Activated CD8-positive, alpha-beta memory T cell treated with anti-CD3 and anti-CD28 coated beads for 36 hours (primary cell): ENCODE results near the gene MXD3. TPM values are rescaled to one million over a fixed set of nuclear protein-coding genes. Genes with fewer than 3 reads are reported as not detected.
"Not testable (repeated sequence)": the region's sequence is repeated elsewhere in the genome, so short reads cannot be mapped to it uniquely, and the experiment has no call there.

Source experiments
- CTCF ChIA-PET: fragments of 350-600 bp; sonication (Branson Sonifier 250); formaldehyde crosslinking; loops from one replicate; lab custom pipeline; 2021; ENCODE audit warnings: antibody characterized with exemption; lab: Charles Lee
- POLR2A ChIA-PET: fragments of 350-600 bp; sonication (Branson Sonifier 250); formaldehyde crosslinking; loops from one replicate; lab custom pipeline; 2021; ENCODE audit warnings: antibody characterized with exemption; lab: Charles Lee
- total RNA-seq, 2 experiments: library from RNA; stranded (reverse); gene quantifications; one replicate each; pipeline ENCODE4 v1.2.3, GENCODE V29; 2021

MXD3 gene
- total RNA-seq, 2 experiments from 2014 or later, result 11.0 to 11.8 TPM

DNA sequence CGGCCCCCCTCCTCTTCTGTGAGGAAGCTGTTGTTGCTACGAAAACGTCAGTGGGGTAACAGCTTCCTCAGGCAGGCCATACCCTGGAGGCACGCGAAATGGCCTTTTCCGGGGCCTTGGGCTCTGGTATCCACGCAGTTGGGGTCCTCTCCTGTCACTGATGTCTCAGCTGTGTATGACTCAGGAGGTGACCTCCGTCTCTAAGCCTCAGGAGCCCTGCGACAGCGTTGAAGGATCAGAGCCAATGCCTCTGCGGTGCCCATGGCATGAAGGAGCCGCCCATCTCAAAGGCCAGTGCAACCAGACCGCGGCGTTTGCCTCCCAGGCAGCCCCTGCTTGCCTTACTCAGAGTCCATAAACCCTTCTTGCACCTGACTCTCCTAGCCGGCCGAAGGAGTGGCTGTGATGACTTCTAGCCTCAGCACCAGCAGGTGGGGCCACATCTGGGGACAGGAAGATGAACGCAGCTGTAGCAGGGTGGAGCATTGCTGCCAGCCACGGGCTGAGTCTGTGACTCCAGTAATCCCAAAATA, 1.0 kb upstream of the MXD3 start:
- ChIA-PET POLR2A (interaction anchor here (0.7 to 1.5 kb wide), 3 partner anchors 14 to 185 kb away, joined by 3 to 10 read pairs (median 4); partner anchors contain the start of gene PDLIM7), CTCF (interaction anchor here (0.7 to 5.3 kb wide), 8 partner anchors 9 to 160 kb away, joined by 3 to 21 read pairs (median 4); partner anchors contain the start of genes PRELID1 and RAB24)

GRCh38 chr5:177311392-177311722, 341 bp downstream of the MXD3 start:
- ChIA-PET POLR2A (interaction anchor here (0.6 to 1.5 kb wide), 2 partner anchors 161 to 186 kb away, joined by 3 to 4 read pairs; partner anchors contain the start of gene PDLIM7), CTCF (interaction anchor here (3.7 to 5.3 kb wide), 2 partner anchors 79 to 92 kb away, joined by 20 to 21 read pairs; no protein-coding TSS in a partner anchor)

DNA sequence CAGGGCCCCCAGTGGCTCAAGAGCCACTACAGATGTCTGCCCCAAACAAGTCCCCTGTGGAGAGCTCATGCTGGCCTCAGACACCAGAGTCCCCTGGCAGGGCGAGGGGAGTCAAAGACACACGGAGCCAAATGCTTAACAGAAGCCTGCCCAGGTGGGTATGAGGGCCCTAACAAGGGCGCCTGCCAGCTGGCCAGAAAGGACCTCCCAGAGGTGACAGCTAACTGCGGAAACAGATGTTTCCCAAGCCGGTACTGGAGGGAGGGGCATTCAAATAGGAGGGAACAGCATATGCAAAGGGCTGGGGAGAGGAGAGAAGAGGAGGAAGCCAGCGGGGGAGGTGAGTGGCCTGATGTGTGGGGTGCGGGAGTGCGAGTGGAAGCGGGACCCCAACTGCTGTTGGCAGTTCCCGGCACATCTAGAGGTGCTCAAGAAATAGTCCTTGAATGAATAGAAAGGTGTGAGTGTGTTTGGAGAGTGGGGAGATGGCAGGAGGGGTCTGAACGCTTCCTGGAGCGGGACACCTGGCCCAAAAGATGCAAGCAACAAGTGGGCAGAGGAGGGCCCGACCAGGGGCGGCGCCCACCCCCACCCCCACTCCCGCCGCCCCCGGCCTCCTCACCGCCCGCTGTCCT, 824 bp downstream of the MXD3 start:
- POLR2A ChIA-PET, result interaction anchor here (0.6 to 1.5 kb wide), 2 partner anchors 162 to 187 kb away, joined by 3 to 4 read pairs; partner anchors contain the start of gene PDLIM7

GRCh38 chr5:177310332-177310731, 1.4 kb downstream of the MXD3 start:
- ChIA-PET POLR2A (no interaction called here), CTCF (interaction anchor here (0.6 to 3.7 kb wide), 31 partner anchors 8 to 200 kb away, joined by 3 to 27 read pairs (median 4); partner anchors contain the start of genes LMAN2, PDLIM7 and PRR7)

More for the DNA sequence above, 824 bp downstream of the MXD3 start:
- CTCF ChIA-PET, result interaction anchor here (0.6 to 3.7 kb wide), 13 partner anchors 18 to 197 kb away, joined by 3 to 27 read pairs (median 6); no protein-coding TSS in a partner anchor

DNA sequence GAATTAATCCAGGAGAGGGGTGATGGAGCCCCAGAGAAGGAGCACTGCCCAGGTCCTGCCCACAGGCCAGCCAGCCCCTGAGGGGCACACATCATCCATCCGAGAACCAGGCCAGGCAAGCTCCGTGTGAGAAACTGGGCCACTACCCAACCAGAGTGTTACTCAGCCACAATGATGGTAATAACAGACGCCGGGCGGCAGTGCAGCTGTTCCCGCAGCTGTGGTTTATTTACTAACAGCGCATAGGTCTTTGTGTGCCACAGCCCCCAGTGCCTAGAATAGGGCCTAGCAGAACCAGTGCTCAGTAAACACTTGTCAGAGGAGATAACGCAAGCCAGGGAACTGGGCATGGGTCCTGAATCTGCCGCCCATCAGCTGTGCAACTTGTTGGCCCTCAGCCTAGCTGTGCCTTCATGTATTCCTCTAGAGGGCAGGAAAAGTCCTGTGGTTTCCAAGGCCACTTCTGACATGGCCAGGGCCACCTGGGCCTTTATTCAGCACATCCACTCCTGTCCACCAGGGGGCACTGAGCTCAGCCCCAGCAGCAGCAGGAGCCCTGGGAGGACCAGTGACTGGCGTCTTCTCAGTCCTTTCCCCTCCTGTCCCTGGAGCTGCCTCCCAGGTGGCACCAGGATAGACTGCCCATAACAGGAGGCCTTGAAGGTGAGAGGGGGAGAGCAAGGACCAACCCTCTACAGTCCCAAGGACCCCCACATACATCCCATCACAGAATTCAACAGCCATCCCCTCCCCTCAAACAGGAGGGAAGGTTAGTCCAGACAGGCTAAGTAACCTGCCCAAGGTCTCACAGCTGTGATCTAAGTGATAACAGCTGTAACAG, 2.1 kb downstream of the MXD3 start:
- ChIA-PET POLR2A (no interaction called here), CTCF (interaction anchor here (0.6 to 3.7 kb wide), 33 partner anchors 9 to 199 kb away, joined by 3 to 27 read pairs (median 4); partner anchors contain the start of genes LMAN2, PDLIM7, PRR7 and SLC34A1)

- POLR2A ChIA-PET, result interaction anchor here (0.7 kb wide), 1 partner anchor 126 kb away, joined by 5 read pairs; no protein-coding TSS in a partner anchor
- CTCF ChIA-PET, result interaction anchor here (0.9 to 3.7 kb wide), 14 partner anchors 9 to 198 kb away, joined by 3 to 27 read pairs (median 8); partner anchors contain the start of genes LMAN2 and PRR7
These were observed 3.0 kb downstream of the MXD3 start for GRCh38 chr5:177308740-177309139.

GRCh38 chr5:177307544-177308363, 3.9 kb downstream of the MXD3 start:
- POLR2A ChIA-PET, result interaction anchor here (0.7 to 0.9 kb wide), 3 partner anchors 81 to 138 kb away, joined by 3 to 5 read pairs (median 4); no protein-coding TSS in a partner anchor
- CTCF ChIA-PET, result interaction anchor here (1.2 to 3.7 kb wide), 6 partner anchors 65 to 194 kb away, joined by 3 to 27 read pairs (median 19); no protein-coding TSS in a partner anchor

GRCh38 chr5:177306674-177307543, 4.8 kb downstream of the MXD3 start:
- POLR2A ChIA-PET, result interaction anchor here (0.5 to 0.9 kb wide), 2 partner anchors 30 to 139 kb away, joined by 3 read pairs; no protein-coding TSS in a partner anchor

GRCh38 chr5:177306103-177306640, 5.5 kb downstream of the MXD3 start:
- POLR2A ChIA-PET, result not testable (repeated sequence)
- CTCF ChIA-PET, result interaction anchor here (1.4 kb wide), 1 partner anchor 52 kb away, joined by 3 read pairs; the partner anchor contains the start of gene RGS14

More at GRCh38 chr5:177306674-177307543, 4.8 kb downstream of the MXD3 start:
- CTCF ChIA-PET, result interaction anchor here (1.4 kb wide), 1 partner anchor 51 kb away, joined by 3 read pairs; the partner anchor contains the start of gene RGS14

DNA sequence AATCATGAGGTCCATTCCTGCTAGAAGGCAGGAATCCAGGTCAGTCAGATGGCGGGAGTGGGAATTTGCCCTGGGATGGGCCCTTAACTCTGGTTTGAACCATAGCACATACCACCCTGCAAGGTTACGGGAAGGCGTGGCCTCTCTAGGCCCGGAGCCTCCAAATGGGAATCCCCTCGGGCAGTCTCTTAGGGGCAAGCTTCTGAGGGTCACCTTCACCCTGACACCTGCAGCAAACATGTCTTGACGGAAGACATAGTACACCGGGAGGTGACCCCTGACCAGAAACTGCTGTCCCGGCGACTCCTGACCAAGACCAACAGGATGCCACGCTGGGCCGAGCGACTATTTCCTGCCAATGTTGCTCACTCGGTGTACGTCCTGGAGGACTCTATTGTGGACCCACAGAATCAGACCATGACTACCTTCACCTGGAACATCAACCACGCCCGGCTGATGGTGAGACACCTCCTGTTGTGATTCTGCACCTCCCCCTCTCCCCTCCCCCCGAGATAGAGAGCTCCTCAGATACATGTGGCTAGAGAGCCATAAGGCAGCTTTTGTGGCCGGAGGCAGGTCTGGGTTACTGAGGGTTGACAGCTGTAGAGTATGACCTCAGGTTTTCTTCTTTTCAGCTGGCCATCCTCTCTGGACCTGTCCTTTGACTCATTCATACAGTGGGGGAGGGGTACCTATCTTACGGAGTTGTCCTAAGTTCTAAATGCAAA, 7.1 kb downstream of the MXD3 start:
- POLR2A ChIA-PET, result no interaction called here
- CTCF ChIA-PET, result interaction anchor here (0.5 to 1.0 kb wide), 4 partner anchors 12 to 291 kb away, joined by 3 to 5 read pairs (median 3); no protein-coding TSS in a partner anchor

- CTCF ChIA-PET, result interaction anchor here (0.6 to 1.4 kb wide), 6 partner anchors 9 to 189 kb away, joined by 3 to 7 read pairs (median 4); no protein-coding TSS in a partner anchor
- POLR2A ChIA-PET, result interaction anchor here (0.6 to 1.0 kb wide), 4 partner anchors 43 to 1297 kb away, joined by 3 to 4 read pairs (median 3); no protein-coding TSS in a partner anchor
These were observed 7.7 kb downstream of the MXD3 start for GRCh38 chr5:177303925-177304391.

DNA sequence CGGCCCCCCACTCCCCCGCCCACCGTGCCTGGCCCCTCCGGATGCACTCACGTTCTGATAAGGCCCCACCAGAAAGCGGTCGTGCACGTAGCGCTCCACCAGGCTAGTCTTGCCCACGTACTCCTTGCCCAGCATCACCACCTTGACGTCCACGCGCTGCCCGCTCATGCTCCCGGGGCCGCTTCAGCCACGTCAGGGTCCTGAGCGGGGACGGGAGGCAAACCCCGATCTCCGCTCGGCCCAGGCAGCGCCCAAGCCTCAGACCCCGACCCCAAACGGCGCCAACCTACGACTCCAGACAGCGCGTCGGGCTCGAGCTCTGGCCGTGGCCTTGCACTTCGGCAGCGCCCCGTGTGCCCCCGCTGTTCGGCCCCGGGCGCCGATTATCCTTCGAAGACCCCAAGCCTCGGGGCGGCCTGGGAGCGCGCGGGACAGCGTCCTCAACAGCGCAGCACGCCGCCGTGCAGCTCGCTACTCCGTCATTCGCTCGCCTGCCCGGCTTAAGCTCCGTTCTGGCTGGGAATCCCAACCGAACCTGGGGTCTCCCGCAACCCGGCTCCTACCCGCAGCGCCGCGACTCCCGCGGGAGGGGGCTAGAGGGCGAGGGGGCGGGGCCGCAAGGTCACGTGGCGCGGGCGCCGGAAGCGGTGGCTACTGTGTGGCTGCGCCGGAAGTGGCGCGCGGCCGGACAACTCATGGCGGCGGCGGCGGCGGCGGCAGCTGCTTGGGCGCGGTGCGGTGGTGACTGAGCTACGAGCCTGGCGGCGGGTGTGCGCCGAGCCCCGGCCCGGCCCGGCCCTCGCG, 8.4 kb downstream of the MXD3 start, which contains the start of the genes PRELID1 and RAB24:
PRELID1 (plus strand) TSS at position 679 of the 804 bp plus-strand sequence. CDS start 187 bp downstream, outside the sequence.
RAB24 (minus strand) TSS at position 599 of the 804 bp plus-strand sequence; CDS start at position 168, 431 bp downstream.
- POLR2A ChIA-PET, result interaction anchor here (0.6 to 1.0 kb wide), 4 partner anchors 43 to 1297 kb away, joined by 3 to 4 read pairs (median 3); no protein-coding TSS in a partner anchor
- CTCF ChIA-PET, result interaction anchor here (0.5 to 1.4 kb wide), 8 partner anchors 9 to 188 kb away, joined by 3 to 7 read pairs (median 4); no protein-coding TSS in a partner anchor

DNA sequence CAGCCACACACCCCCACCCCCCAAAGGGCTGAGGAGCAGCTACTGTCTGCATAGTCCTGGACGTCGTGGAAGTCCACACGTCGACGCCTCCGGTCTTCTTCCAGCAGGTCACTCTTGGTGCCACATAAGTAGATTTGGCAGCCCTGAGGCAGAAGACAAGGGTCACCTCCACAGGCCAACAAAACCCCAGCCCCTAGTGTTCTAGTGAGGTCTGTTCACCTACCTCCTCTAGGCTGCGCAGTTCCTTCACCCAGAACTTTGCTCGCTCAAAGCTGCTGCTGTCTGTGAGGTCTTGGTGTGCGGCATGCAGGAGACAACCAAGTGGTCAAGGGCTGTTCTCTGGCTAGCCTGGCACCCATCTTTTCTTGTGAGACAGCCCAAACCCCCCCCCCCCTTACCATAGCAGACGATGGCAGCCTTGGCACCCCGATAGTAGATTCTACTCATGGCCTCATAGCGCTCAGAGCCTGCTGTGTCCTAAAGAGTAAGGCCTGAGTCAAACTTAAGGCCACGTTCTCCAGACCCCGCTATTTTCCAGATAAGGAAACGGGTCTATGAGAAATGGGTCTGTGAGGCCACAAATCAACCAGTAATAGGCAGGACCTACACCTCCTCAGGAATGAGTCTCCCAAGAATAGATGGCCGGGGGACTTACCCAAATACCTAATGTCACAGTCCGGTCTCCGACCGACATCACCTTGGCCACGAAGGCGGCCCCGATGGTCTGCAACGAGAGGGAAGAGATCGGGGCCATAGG, 9.2 kb downstream of the MXD3 start:
- POLR2A ChIA-PET, result no interaction called here
- CTCF ChIA-PET, result interaction anchor here (0.7 to 2.0 kb wide), 6 partner anchors 10 to 189 kb away, joined by 3 to 7 read pairs (median 4); no protein-coding TSS in a partner anchor
